ENCODE measurements around the gene COL6A3. TPM values are rescaled to one million over a fixed set of nuclear protein-coding genes. Genes with fewer than 3 reads are reported as not detected.

Gene COL6A3
- total RNA-seq, 1 experiment from 2014 or later, result 0.81 TPM

DNA sequence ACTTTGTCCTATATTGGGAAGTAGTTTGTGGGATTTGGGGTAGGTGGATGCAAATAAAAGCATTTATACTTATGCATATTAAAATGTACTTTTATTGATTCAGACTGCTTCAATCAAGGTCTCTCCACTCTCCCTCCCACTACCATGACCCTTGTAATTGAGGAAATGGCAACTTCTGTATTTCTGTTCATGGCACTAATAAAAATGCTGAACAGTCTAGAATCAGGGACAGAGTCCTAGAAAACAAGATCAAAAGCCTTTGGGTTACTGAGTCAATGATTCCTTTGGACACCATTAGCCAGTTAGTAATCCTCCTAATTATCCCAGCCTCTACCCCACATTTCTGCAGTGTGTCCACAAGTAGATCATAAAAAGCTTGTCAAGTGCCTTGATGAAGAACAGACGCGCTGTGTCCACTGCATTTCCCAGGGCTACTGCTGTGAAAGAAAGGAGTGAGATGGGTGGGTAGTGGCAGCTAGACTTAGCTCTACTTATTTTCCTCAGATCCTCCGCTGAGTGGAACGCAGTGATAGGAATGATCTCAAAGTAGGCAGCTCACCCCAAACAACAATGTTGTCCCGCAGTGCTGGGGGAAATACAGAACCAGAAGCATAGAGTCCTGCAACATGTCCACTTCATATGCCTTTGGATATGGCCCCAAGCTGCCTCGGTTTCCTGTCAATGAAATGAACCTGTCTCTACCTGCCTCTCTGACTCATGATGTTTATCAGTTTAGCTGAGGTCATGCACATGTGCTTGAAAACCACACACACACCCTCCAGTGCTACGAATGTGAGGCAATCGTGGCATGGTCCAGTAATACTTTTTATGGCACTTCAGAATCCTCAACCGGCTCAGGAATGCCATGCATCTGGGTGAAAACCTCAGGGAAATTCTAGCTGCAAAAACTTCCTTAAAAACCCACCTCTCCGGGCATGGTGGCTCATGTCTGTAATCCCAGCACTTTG is 115.5 kb downstream of the COL6A3 start:
- Histone ChIP-seq H3K4me2 (ENCODE audit: insufficient read depth, insufficient read length, low read length) (no peak overlapping the region), H3K79me1 (ENCODE audit: insufficient read depth, low read depth, low read length, poor library complexity, severe bottlenecking) (no peaks in the 10 kb centered on the region), H4K20me1 (ENCODE audit: control insufficient read depth, insufficient read depth, insufficient read length) (no peaks in the 10 kb centered on the region), H4K8ac (replicated peaks; ENCODE audit: insufficient read length, low read depth, low read length) (no peak overlapping the region), H3K9ac (ENCODE audit: extremely low read depth, insufficient read length, low read length) (no peak overlapping the region), H3T11ph (ENCODE audit: low read length) (no peak overlapping the region), H3K4me1 (ENCODE audit: insufficient read depth, low read length) (no peaks in the 10 kb centered on the region), H2BK5ac (ENCODE audit: insufficient read length, low read length) (no peak overlapping the region), H2BK120ac (ENCODE audit: low read depth, low read length, poor library complexity, severe bottlenecking) (no peak overlapping the region), H3K27ac (ENCODE audit: insufficient read length, low read depth, low read length) (no peak overlapping the region), H2BK20ac (ENCODE audit: low read depth, low read length, poor library complexity, severe bottlenecking) (no peak overlapping the region), H4K91ac (ENCODE audit: insufficient read length, low read depth, low read length) (no peak overlapping the region), H3K4ac (ENCODE audit: low read depth, low read length) (no peak overlapping the region), H3K79me2 (ENCODE audit: insufficient read depth, low read length) (no peaks in the 10 kb centered on the region), H2AFZ (ENCODE audit: low read length) (no peak overlapping the region), H2BK15ac (ENCODE audit: low read depth, low read length) (no peak overlapping the region), H4K5ac (ENCODE audit: insufficient read length, low read depth, low read length) (no peak overlapping the region), H2BK12ac (ENCODE audit: insufficient read length, low read depth, low read length) (no peak overlapping the region), H3K14ac (ENCODE audit: insufficient read depth, low read length) (no peak overlapping the region), H3K56ac (ENCODE audit: insufficient read length, low read depth, low read length) (no peak overlapping the region), H3K23ac (ENCODE audit: insufficient read length, low read depth, low read length) (no peak overlapping the region), H2AK5ac (ENCODE audit: insufficient read length, low read length) (no peak overlapping the region), H3K18ac (ENCODE audit: insufficient read length, low read depth, low read length) (no peak overlapping the region), H3K9me3 (ENCODE audit: control insufficient read depth, low read depth, low read length) (peaks cover 4% of the 10 kb centered on the region), H3K27me3 (ENCODE audit: insufficient read depth, low read length) (no peaks in the 10 kb centered on the region), H3K23me2 (ENCODE audit: insufficient read length, low read depth, low read length, poor library complexity, severe bottlenecking) (no peaks in the 10 kb centered on the region)
- peaks cover 6 to 10% (median 8%) of the 10 kb centered on the region in 3 experiments; a peak in 6 of 7 replicates for H3K36me3 Mint-ChIP-seq (ENCODE audit: insufficient read depth in 1 of 3, low read depth in 3 of 3)
- H3K27me3 Mint-ChIP-seq (ENCODE audit: low read depth), result no peaks in the 10 kb centered on the region; the same call in none of the 2 replicates
- no peak overlapping the region for H3K27ac Mint-ChIP-seq
- TF ChIP-seq, protein P1, sequence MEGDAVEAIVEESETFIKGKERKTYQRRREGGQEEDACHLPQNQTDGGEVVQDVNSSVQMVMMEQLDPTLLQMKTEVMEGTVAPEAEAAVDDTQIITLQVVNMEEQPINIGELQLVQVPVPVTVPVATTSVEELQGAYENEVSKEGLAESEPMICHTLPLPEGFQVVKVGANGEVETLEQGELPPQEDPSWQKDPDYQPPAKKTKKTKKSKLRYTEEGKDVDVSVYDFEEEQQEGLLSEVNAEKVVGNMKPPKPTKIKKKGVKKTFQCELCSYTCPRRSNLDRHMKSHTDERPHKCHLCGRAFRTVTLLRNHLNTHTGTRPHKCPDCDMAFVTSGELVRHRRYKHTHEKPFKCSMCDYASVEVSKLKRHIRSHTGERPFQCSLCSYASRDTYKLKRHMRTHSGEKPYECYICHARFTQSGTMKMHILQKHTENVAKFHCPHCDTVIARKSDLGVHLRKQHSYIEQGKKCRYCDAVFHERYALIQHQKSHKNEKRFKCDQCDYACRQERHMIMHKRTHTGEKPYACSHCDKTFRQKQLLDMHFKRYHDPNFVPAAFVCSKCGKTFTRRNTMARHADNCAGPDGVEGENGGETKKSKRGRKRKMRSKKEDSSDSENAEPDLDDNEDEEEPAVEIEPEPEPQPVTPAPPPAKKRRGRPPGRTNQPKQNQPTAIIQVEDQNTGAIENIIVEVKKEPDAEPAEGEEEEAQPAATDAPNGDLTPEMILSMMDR (conservative IDR thresholded peaks at IDR 0.05), result no peak
- no peak overlapping the region for H3K4me3 Mint-ChIP-seq
- no peak for DNase-seq
- peaks cover 2 to 6% of the 10 kb centered on the region in 2 experiments; a peak in 2 of 4 replicates for H3K4me1 Mint-ChIP-seq
- peaks cover 16 to 18% of the 10 kb centered on the region in 2 experiments for H3K9me3 Mint-ChIP-seq
- WGBS (ENCODE audit: extremely low coverage, insufficient read length, low lambda C conversion rate), result no CpG with 5 or more reads among the region's 10 CpGs

Data from H9 (cell line).